ENCODE results near the gene LYPD6. TPM values are rescaled to one million over a fixed set of nuclear protein-coding genes. Genes with fewer than 3 reads are reported as not detected.

LYPD6 gene
- total RNA-seq, 4 donors from 2014 or later: 0.57 to 1.2 (median 0.80) TPM

GRCh38 chr2:149410701-149411484 lies 80.5 kb downstream of the LYPD6 start:
- Histone ChIP-seq H3K27me3 (no peaks in the 10 kb centered on the region), H3K27ac (no peak overlapping the region), H3K4me1 (no peaks in the 10 kb centered on the region), H3K36me3 (no peaks in the 10 kb centered on the region), H3K4me3 (no peak overlapping the region), H3K9me3 (no peaks in the 10 kb centered on the region)
- TF ChIP-seq CTCF (IDR thresholded peaks at IDR 0.05) (no peak), POLR2A (IDR thresholded peaks at IDR 0.05) (no peak)
- 71 to 80% methylated on average over 6 of the region's 6 CpGs for WGBS, 2 donors
- no peak for DNase-seq
- intact Hi-C loops (cut with DNase I): no loop called here

- DNase-seq: no peak
- Histone ChIP-seq H3K4me1 (no peaks in the 10 kb centered on the region), H3K36me3 (no peaks in the 10 kb centered on the region), H3K27ac (no peak overlapping the region), H3K4me3 (no peak overlapping the region), H3K27me3 (no peaks in the 10 kb centered on the region), H3K9me3 (no peaks in the 10 kb centered on the region)
- intact Hi-C loops (cut with DNase I): no loop called here
- 89 to 90% methylated on average over 2 of the region's 2 CpGs for WGBS, 2 donors
- no peak for TF ChIP-seq POLR2A (IDR thresholded peaks at IDR 0.05)
- no peak for TF ChIP-seq CTCF (IDR thresholded peaks at IDR 0.05)
Measured at GRCh38 chr2:149413487-149413886, 83.1 kb downstream of the LYPD6 start.

GRCh38 chr2:149415086-149415485 lies 84.7 kb downstream of the LYPD6 start:
- Histone ChIP-seq H3K27ac (no peak overlapping the region), H3K4me3 (no peak overlapping the region), H3K36me3 (no peaks in the 10 kb centered on the region), H3K27me3 (no peaks in the 10 kb centered on the region), H3K4me1 (no peaks in the 10 kb centered on the region), H3K9me3 (no peaks in the 10 kb centered on the region)
- intact Hi-C loops (cut with DNase I): no loop called here
- TF ChIP-seq CTCF (IDR thresholded peaks at IDR 0.05) (no peak), POLR2A (IDR thresholded peaks at IDR 0.05) (no peak)
- no peak for DNase-seq
- 6 to 82% methylated on average over 1 of the region's 1 CpG for WGBS, 2 donors

- no peak for TF ChIP-seq CTCF (IDR thresholded peaks at IDR 0.05)
- TF ChIP-seq POLR2A (IDR thresholded peaks at IDR 0.05): no peak
- intact Hi-C loops (cut with DNase I): no loop called here
- 65 to 72% methylated on average over 5 of the region's 5 CpGs for WGBS, 2 donors
- Histone ChIP-seq H3K9me3 (no peaks in the 10 kb centered on the region), H3K36me3 (no peaks in the 10 kb centered on the region), H3K27ac (no peak overlapping the region), H3K4me3 (no peak overlapping the region), H3K27me3 (no peaks in the 10 kb centered on the region), H3K4me1 (no peaks in the 10 kb centered on the region)
- no peak for DNase-seq
Measured at GRCh38 chr2:149418065-149418464, 87.7 kb downstream of the LYPD6 start.

- Histone ChIP-seq H3K27ac (no peak overlapping the region), H3K27me3 (no peaks in the 10 kb centered on the region), H3K9me3 (no peaks in the 10 kb centered on the region), H3K4me3 (no peak overlapping the region), H3K36me3 (no peaks in the 10 kb centered on the region), H3K4me1 (no peaks in the 10 kb centered on the region)
- 83 to 90% methylated on average over 11 to 13 of the region's 13 CpGs for WGBS, 2 donors
- DNase-seq: no peak
- no peak for TF ChIP-seq CTCF (IDR thresholded peaks at IDR 0.05)
- intact Hi-C loops (cut with DNase I): no loop called here
Measured at GRCh38 chr2:149420053-149420963, 89.9 kb downstream of the LYPD6 start.
